GM12865 (cell line): ENCODE measurements around the gene ROR2.
A peak's percentile ranks its signal among the peaks of the same experiment; 100 is the strongest.

Source experiments
- DNase-seq: peaks from one replicate; pipeline ENCODE4 v3.0.0; 2010; ENCODE audit warnings: low read depth
- H3K4me3 ChIP-seq: 2 replicates; pipeline ENCODE4 v1.5.1; 2011; ENCODE audit warnings: mild to moderate bottlenecking, low read depth, low read length, control low read depth
- CTCF ChIP-seq: IDR thresholded peaks from 2 replicates; pipeline ENCODE4 v1.5.1; 2011; ENCODE audit warnings: low read length, control low read depth, low read depth, inconsistent platforms; ENCODE audit not compliant: insufficient read depth; ENCODE audit errors: missing control alignments

The ROR2 gene

GRCh38 chr9:91676046-91676445 is 274.0 kb downstream of the ROR2 start:
- H3K4me3 ChIP-seq = no peak overlapping the region
- DNase-seq = peak; percentile 46
- peak; percentile 48 for TF ChIP-seq CTCF

GRCh38 chr9:91664663-91665062 is 285.4 kb downstream of the ROR2 start:
- no peak for TF ChIP-seq CTCF
- DNase-seq = no peak
- no peak overlapping the region for H3K4me3 ChIP-seq

- DNase-seq = no peak
- no peak for TF ChIP-seq CTCF
- H3K4me3 ChIP-seq = no peak overlapping the region
Measured at GRCh38 chr9:91663858-91664257, 286.2 kb downstream of the ROR2 start.

GRCh38 chr9:91661451-91661850 is 288.6 kb downstream of the ROR2 start:
- no peak for DNase-seq
- no peak for TF ChIP-seq CTCF
- H3K4me3 ChIP-seq = no peak overlapping the region

GRCh38 chr9:91660521-91660920 is 289.5 kb downstream of the ROR2 start:
- TF ChIP-seq CTCF = no peak
- no peak for DNase-seq
- no peak overlapping the region for H3K4me3 ChIP-seq

- DNase-seq = peak; percentile 27
- no peak overlapping the region for H3K4me3 ChIP-seq
- peak; percentile 33 for TF ChIP-seq CTCF
Measured at GRCh38 chr9:91659529-91660495, 290.2 kb downstream of the ROR2 start.
